GM12878 (cell line): ENCODE data around the gene ZNF407. TPM values are rescaled to one million over a fixed set of nuclear protein-coding genes. Genes with fewer than 3 reads are reported as not detected.

Experiments
- ATAC-seq: fragments of 200-7000 bp; cut with Tn5 transposase; 3 replicates; pipeline ENCODE4 v1.9.1; 2020; ENCODE audit warnings: mild to moderate bottlenecking, moderate library complexity
- BruUV-seq: library from RNA; stranded (reverse); fragments of 400-500 nt; replicated peaks from 2 replicates; lab custom pipeline; 2021; lab: Mats Ljungman, UMichigan
- CTCF ChIA-PET: fragments of 300-600 bp; sonication (Branson Sonifier 250); formaldehyde crosslinking; extraction: SDS; loops from one replicate; lab custom pipeline; 2021; ENCODE audit warnings: inconsistent platforms; lab: Yijun Ruan, JAX
- POLR2A ChIA-PET: fragments of 350-600 bp; formaldehyde crosslinking; extraction: SDS; loops from one replicate; lab custom pipeline; 2021; ENCODE audit warnings: inconsistent platforms; lab: Charles Lee
- RAD21 ChIA-PET: fragments of 300-600 bp; sonication (Branson Sonifier 250); formaldehyde crosslinking; loops from one replicate; lab custom pipeline; 2023; ENCODE audit warnings: antibody characterized with exemption; ENCODE audit not compliant: unreplicated experiment; lab: Charles Lee
- SMC1A ChIA-PET: fragments of 300-600 bp; sonication (Branson Sonifier 250); formaldehyde crosslinking; loops from one replicate; lab custom pipeline; 2023; ENCODE audit not compliant: unreplicated experiment, uncharacterized antibody; lab: Charles Lee
- DNase-seq: peaks from one replicate; pipeline ENCODE4 v3.0.0-alpha.2; 2011; ENCODE audit warnings: low read depth, low spot score
- FAIRE-seq: peaks from 3 replicates; lab custom pipeline; 2011; peaks lifted over from hg19 to GRCh38; lab: Jason Lieb, UNC
- H2AFZ ChIP-seq: 2 replicates; pipeline ENCODE4 v1.6.0; 2011; ENCODE audit warnings: low read depth, low read length, control low read depth; ENCODE audit not compliant: control insufficient read depth
- H3K27ac ChIP-seq: 2 replicates; pipeline ENCODE4 v1.5.1; 2011; ENCODE audit warnings: control low read depth; ENCODE audit not compliant: control insufficient read depth, insufficient read depth
- H3K27me3 ChIP-seq, 2 experiments: replicated peaks in 1 of 2; 2 replicates each; pipeline versions ENCODE4 v1.6.0 to v1.6.1; 2011; ENCODE audit warnings: low read length in 1 of 2; ENCODE audit not compliant: control insufficient read depth in 2 of 2, insufficient read depth in 2 of 2
- H3K36me3 ChIP-seq, 2 experiments: 2 replicates each; pipeline ENCODE4 v1.5.1; 2011; ENCODE audit warnings: low read length in 1 of 2; ENCODE audit not compliant: control insufficient read depth in 2 of 2, insufficient read depth in 2 of 2
- H3K4me1 ChIP-seq: 2 replicates; pipeline ENCODE4 v1.6.1; 2011; ENCODE audit warnings: mild to moderate bottlenecking, low read length, moderate library complexity, mixed read lengths; ENCODE audit not compliant: control insufficient read depth, insufficient read depth
- H3K4me2 ChIP-seq: 2 replicates; pipeline ENCODE4 v1.6.0; 2011; ENCODE audit warnings: control low read depth; ENCODE audit not compliant: control insufficient read depth, insufficient read depth
- H3K4me3 ChIP-seq: fragments of 200-600 bp; sonication (generic); 2 replicates; pipeline ENCODE4 v1.5.1; 2016
- H3K79me2 ChIP-seq: 2 replicates; pipeline ENCODE4 v1.6.0; 2011; ENCODE audit warnings: low read length; ENCODE audit not compliant: control insufficient read depth, insufficient read depth
- H3K9ac ChIP-seq: 2 replicates; pipeline ENCODE4 v1.8.0; 2011; ENCODE audit warnings: low read length, control low read depth, mixed read lengths; ENCODE audit not compliant: control insufficient read depth, insufficient read depth
- H3K9me3 ChIP-seq: replicated peaks from 3 replicates; pipeline ENCODE4 v1.5.1; 2011; ENCODE audit warnings: mild to moderate bottlenecking, low read length; ENCODE audit not compliant: control insufficient read depth, insufficient read depth
- H4K20me1 ChIP-seq: 2 replicates; pipeline ENCODE4 v1.6.0; 2011; ENCODE audit not compliant: control insufficient read depth, insufficient read depth
- ATF3 ChIP-seq: IDR thresholded peaks from 2 replicates; pipeline ENCODE4 v1.6.1; 2011; ENCODE audit warnings: low read depth, mild to moderate bottlenecking, low read length, moderate library complexity, borderline replicate concordance; ENCODE audit errors: extremely low read depth
- BMI1 ChIP-seq: fragments of 450-650 bp; IDR thresholded peaks from 2 replicates; pipeline ENCODE4 v1.6.1; 2016; ENCODE audit warnings: mild to moderate bottlenecking, moderate library complexity, borderline replicate concordance
- CHD1 ChIP-seq: IDR thresholded peaks from 2 replicates; pipeline ENCODE4 v1.6.1; 2012; ENCODE audit warnings: low read depth, low read length, improper control_type of control experiment
- CHD4 ChIP-seq: fragments of 200-600 bp; sonication (generic); IDR thresholded peaks from 2 replicates; pipeline ENCODE4 v1.6.1; 2016; ENCODE audit warnings: mild to moderate bottlenecking
- IRF4 ChIP-seq: IDR thresholded peaks from 2 replicates; pipeline ENCODE4 v1.6.1; 2011; ENCODE audit warnings: low read depth, low read length
- KLF5 ChIP-seq: fragments of 450-650 bp; IDR thresholded peaks from 2 replicates; pipeline ENCODE4 v1.6.1; 2014; ENCODE audit warnings: mild to moderate bottlenecking; ENCODE audit not compliant: partially characterized antibody
- LARP7 ChIP-seq: fragments of 450-650 bp; IDR thresholded peaks from 2 replicates; pipeline ENCODE4 v1.6.1; 2017; ENCODE audit warnings: mild to moderate bottlenecking
- NR2F1 ChIP-seq: fragments of 450-650 bp; conservative IDR thresholded peaks from 2 replicates; pipeline ENCODE4 v1.6.1; 2017; ENCODE audit warnings: mild to moderate bottlenecking
- PAX5 ChIP-seq: IDR thresholded peaks from 2 replicates; pipeline ENCODE4 v1.6.1; 2011; ENCODE audit warnings: low read depth, low read length, borderline replicate concordance
- SMAD5 ChIP-seq: IDR thresholded peaks from 2 replicates; pipeline ENCODE4 v1.6.1; 2016; ENCODE audit warnings: antibody characterized with exemption, low read depth
- TCF3 ChIP-seq: IDR thresholded peaks from 2 replicates; pipeline ENCODE4 v1.6.1; 2012; ENCODE audit warnings: low read depth, mild to moderate bottlenecking, low read length, borderline replicate concordance; ENCODE audit not compliant: insufficient read depth
- ZSCAN29 ChIP-seq: fragments of 450-650 bp; IDR thresholded peaks from 2 replicates; pipeline ENCODE4 v1.6.1; 2017; ENCODE audit warnings: mild to moderate bottlenecking, moderate library complexity
- WGBS: methylation state at CpG from one replicate; pipeline ENCODE4 v1.1.6; 2016; ENCODE audit warnings: low lambda C conversion rate; ENCODE audit not compliant: insufficient replicate concordance, insufficient coverage; ENCODE audit errors: missing lambda C conversion rate; 5-methylcytosine and 5-hydroxymethylcytosine counted together
- in situ Hi-C: fragments of 300-500 bp; cut with MboI; formaldehyde crosslinking; loops from 9 replicates; pipeline ENCODE4 v1.14.3; 2018; ENCODE audit warnings: mixed read lengths
- intact Hi-C: fragments of 100-400 bp; cut with micrococcal nuclease; formaldehyde crosslinking; loops from one replicate; pipeline ENCODE4 v1.14.2; 2022; ENCODE audit not compliant: unreplicated experiment
- polyA plus RNA-seq, 11 experiments: library from polyadenylated mRNA; depleted of rRNA in 4 of 11; unstranded in 6 of 11; stranded (reverse) in 5 of 11; fragments of >200 nt; fragmentation: Nextera tagmentation in 4 of 11; fragmentation: Illumina TruSeq in 1 of 11; extraction: Ambion mirVana in 4 of 11; extraction: Trizol in 1 of 11; gene quantifications; 1 replicate in 1 of 11; 2 replicates in 10 of 11; pipeline versions ENCODE4 v1.2.1 to v1.2.3, GENCODE V29; 2011 to 2016; ENCODE audit warnings: inconsistent platforms in 2 of 11, missing spikeins in 2 of 11, low read depth in 1 of 11
- total RNA-seq, 4 experiments: library from RNA; depleted of rRNA in 3 of 4; stranded (reverse); fragments of >200 nt in 3 of 4; fragmentation: Illumina TruSeq in 1 of 4; extraction: Trizol in 1 of 4; gene quantifications; 2 replicates each; pipeline versions ENCODE4 v1.2.1 to v1.2.3, GENCODE V29; 2013 to 2021

Gene ZNF407
- total and polyA plus RNA-seq, 10 of the 15 experiments (the other 5 are each of a cell fraction or from before 2014, with no cell fraction given), result 0.69 to 11.6 (median 5.3) TPM

DNA sequence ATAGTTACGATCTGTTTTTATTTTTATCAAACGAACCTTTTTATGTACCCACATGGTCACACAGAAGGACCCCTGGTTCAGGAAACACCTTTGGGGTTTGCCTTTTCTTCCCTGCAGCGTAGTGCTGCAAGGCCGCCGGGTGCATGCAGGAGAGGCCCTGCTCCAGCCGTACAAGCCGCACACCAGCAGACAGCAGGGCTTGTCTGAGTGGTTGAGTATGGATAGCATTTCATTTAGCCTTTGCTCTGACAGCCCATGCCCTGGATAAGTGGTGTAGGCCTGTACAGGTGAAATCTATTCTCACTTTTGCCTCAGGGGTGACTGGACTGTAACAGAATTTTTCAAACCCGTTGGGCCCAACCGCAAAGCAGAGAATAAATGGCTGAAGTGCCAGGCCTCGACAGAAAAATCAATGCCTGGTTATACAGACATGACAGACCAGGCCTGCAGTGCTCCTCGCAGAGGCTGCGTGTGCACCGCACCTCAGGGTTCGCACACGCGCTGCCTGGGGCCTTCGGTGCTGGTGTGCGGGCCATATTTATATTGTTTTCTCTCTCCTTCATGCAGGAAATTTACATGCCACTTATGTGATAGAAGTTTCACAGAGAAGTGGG is 279.1 kb downstream of the ZNF407 start (continued):
- TF ChIP-seq LARP7 (no peak), KLF5 (no peak)

- no TSS peak for BruUV-seq
- no peaks in the 10 kb centered on the region; a peak in 1 of 4 replicates for H3K36me3 ChIP-seq
- H2AFZ ChIP-seq, result no peak overlapping the region
- FAIRE-seq (no peak), ATAC-seq (no peak), DNase-seq (no peak)
- 99% methylated on average over 6 of the region's 6 CpGs for WGBS
- ChIA-PET CTCF (interaction anchor here (1.0 to 1.2 kb wide), 2 partner anchors 85 to 225 kb away, joined by 3 read pairs; no protein-coding TSS in a partner anchor), POLR2A (no interaction called here), RAD21 (no interaction called here), SMC1A (interaction anchor here (1.0 kb wide), 1 partner anchor 9 kb away, joined by 4 read pairs; no protein-coding TSS in a partner anchor)
- intact Hi-C loops, result loop anchor here (10.0 kb wide), 2 partner anchors 223 to 327 kb away; partner anchors contain the start of gene PTGR3
- H3K9me3 ChIP-seq, result no peaks in the 10 kb centered on the region
- no peak overlapping the region for H3K4me2 ChIP-seq
- H3K9ac ChIP-seq, result no peak overlapping the region
- H3K4me1 ChIP-seq, result no peaks in the 10 kb centered on the region
- H4K20me1 ChIP-seq, result peaks cover 2% of the 10 kb centered on the region; the same call in 1 of the 2 replicates
- no peak for TF ChIP-seq IRF4
- no peak overlapping the region for H3K27ac ChIP-seq
- no peaks in the 10 kb centered on the region for H3K79me2 ChIP-seq
- in situ Hi-C loops, result no loop called here
- H3K4me3 ChIP-seq, result no peak overlapping the region
- no peaks in the 10 kb centered on the region for H3K27me3 ChIP-seq
Measured at GRCh38 chr18:74878267-74878666, 280.6 kb downstream of the ZNF407 start.

DNA sequence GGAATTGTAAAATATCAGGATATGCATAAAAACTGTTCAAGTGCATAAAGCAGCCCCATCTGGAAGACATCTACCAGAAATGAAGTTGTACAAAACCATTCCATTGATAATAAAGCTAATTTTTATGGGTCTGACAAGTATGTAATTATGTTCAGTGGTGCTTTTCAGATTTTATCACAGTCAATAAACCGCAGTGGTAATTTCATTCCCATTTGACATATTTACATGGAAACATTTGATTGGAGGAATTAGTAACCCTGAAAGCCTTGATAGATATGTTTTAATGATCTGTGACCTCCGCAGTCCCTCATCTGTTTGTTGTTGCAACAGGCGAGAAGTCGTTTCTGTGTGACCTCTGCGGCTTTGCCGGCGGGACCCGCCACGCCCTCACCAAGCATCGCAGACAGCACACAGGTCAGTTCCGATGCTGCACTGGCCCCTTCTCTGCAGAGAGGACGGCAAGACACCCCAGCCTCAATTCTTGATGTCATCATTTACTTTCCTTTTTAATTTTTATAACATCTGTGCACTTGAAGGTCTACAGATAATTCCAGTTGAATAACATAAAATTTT is 283.1 kb downstream of the ZNF407 start:
- ChIA-PET CTCF (no interaction called here), POLR2A (no interaction called here), SMC1A (interaction anchor here (3.0 kb wide), 1 partner anchor 10 kb away, joined by 10 read pairs; no protein-coding TSS in a partner anchor), RAD21 (interaction anchor here (0.6 kb wide), 1 partner anchor 200 kb away, joined by 3 read pairs; no protein-coding TSS in a partner anchor)
- no peak overlapping the region for H3K4me3 ChIP-seq
- intact Hi-C loops (no loop called here), in situ Hi-C loops (no loop called here)
- TF ChIP-seq CHD4 (no peak), ZSCAN29 (no peak), PAX5 (no peak), NR2F1 (no peak), TCF3 (no peak), SMAD5 (no peak), BMI1 (no peak), CHD1 (no peak), ATF3 (no peak)
- ATAC-seq (no peak), FAIRE-seq (no peak), DNase-seq (no peak)
- no peaks in the 10 kb centered on the region for H3K79me2 ChIP-seq
- no peak overlapping the region for H2AFZ ChIP-seq
- H3K9ac ChIP-seq, result no peak overlapping the region
- H3K27ac ChIP-seq, result no peak overlapping the region
- no peaks in the 10 kb centered on the region for H3K9me3 ChIP-seq
- BruUV-seq, result no TSS peak
- H3K4me2 ChIP-seq, result no peak overlapping the region
- peaks cover 2% of the 10 kb centered on the region; the same call in 1 of the 2 replicates for H4K20me1 ChIP-seq
- no peaks in the 10 kb centered on the region for H3K27me3 ChIP-seq
- no peaks in the 10 kb centered on the region for H3K4me1 ChIP-seq
- no peaks in the 10 kb centered on the region; a peak in 1 of 4 replicates for H3K36me3 ChIP-seq
- 84% methylated on average over 12 of the region's 12 CpGs for WGBS
